Measurements from ENCODE around the gene AQP12B.

DNA sequence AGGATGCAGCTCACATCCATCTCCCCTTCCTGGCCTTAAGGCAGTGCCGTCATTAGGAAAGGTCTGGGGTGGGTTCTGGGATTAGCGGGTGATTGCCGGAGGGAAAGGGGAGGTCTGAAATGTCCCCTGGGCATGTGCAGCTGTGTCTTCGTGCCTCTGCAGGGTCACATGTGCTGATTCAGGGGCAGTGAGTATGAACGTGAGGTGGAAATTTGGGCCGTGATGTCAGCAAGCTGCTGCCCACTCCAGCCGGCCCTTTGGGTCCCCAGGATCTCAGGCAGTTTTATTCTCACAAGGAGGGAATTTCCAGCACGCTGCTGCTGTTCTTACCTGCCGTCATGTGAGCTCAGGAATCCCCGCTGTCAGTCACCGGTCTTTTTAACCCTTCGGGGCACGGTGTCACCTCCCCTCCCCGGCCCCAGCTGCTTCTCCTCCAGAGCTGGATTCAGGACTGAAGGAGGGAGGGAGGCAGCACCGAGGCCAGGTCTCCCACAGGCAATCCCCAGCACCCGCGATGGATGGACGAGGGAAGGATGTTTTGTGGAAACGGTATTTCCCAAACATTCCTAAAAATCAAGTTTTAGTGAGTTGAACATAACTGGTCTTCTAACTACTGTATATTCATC lies 33.9 kb downstream of the AQP12B start:
- TF ChIP-seq POLR2AphosphoS5 (IDR thresholded peaks at IDR 0.05; ENCODE audit: borderline replicate concordance, low read depth, low read length), result no peak
- no peak for TF ChIP-seq EZH2 (IDR thresholded peaks at IDR 0.05)
